ENCODE data around the gene TKFC.

The TKFC gene

DNA sequence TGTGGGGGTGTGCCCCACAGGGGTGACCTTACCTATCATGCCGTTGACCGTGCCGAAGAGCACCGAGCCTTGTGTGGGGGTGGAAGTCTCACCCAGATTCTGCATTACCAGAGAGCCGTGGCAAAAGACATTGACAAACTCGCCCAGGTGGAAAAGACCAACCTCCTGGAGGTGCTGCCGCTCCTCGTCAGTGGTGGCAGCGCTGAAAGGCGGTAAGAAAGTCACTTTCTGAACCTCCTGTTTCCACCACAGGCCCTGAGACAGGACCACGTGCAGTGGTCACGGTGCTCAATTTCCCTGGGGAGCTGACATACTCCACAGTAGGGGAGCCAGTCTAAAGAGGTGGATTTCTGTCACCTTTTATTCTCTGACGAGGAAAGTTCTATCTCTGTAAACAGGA lies 30.5 kb upstream of the TKFC start:
- TF ChIP-seq, protein P1, sequence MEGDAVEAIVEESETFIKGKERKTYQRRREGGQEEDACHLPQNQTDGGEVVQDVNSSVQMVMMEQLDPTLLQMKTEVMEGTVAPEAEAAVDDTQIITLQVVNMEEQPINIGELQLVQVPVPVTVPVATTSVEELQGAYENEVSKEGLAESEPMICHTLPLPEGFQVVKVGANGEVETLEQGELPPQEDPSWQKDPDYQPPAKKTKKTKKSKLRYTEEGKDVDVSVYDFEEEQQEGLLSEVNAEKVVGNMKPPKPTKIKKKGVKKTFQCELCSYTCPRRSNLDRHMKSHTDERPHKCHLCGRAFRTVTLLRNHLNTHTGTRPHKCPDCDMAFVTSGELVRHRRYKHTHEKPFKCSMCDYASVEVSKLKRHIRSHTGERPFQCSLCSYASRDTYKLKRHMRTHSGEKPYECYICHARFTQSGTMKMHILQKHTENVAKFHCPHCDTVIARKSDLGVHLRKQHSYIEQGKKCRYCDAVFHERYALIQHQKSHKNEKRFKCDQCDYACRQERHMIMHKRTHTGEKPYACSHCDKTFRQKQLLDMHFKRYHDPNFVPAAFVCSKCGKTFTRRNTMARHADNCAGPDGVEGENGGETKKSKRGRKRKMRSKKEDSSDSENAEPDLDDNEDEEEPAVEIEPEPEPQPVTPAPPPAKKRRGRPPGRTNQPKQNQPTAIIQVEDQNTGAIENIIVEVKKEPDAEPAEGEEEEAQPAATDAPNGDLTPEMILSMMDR (IDR thresholded peaks at IDR 0.05; ENCODE audit: extremely low read depth, insufficient read depth, missing control alignments): no peak
- in situ Hi-C loops (cut with MboI; ENCODE audit: low pct_unique_long_range_greater_than_20kb, low sequenced_read_pairs, unreplicated experiment): no loop called here
- no peak for DNase-seq (ENCODE audit: low spot score)

DNA sequence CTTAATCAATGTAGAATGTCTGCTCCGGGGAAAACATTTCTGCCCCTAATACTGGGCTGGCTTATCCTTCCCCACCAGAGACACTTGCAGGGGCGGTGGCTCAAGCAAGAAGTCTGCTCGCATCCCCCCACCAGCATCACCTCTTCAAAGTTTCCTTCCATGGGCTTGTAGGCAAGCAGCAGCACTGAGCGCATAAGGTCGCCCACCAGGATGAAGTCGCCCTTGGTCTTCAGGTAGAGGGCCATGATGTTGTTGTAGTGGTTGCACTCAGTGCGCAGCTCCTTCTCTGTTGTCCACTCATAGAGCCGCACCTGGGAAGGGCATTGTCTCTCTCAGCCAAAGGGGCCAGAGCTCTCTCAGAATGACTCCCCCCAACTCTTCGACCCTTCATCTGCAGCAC lies 29.3 kb upstream of the TKFC start:
- no peak for DNase-seq (ENCODE audit: low spot score)
- TF ChIP-seq, protein P1 (IDR thresholded peaks at IDR 0.05; ENCODE audit: extremely low read depth, insufficient read depth, missing control alignments): no peak
- in situ Hi-C loops (cut with MboI; ENCODE audit: low pct_unique_long_range_greater_than_20kb, low sequenced_read_pairs, unreplicated experiment): no loop called here

DNA sequence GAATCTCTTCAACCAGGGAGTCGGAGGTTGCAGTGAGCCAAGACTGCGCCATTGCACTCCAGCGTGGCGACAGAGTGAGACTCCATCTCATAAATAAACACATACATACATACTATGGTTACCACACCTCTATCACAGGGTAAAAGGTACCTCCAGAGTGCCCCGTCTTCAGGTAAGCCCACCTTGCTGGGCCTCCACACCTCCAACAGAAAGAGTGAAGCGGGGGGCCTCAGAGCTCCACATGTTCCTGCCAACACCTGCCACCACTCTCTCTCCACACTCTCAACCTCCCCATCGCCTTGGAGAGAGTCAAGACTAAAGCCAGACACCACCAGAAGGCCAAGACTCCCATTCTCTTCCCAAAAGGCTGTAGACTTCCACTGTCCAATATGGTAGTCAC lies 27.6 kb upstream of the TKFC start:
- in situ Hi-C loops (cut with MboI; ENCODE audit: low pct_unique_long_range_greater_than_20kb, low sequenced_read_pairs, unreplicated experiment): no loop called here
- no peak for DNase-seq (ENCODE audit: low spot score)
- TF ChIP-seq, protein P1 (IDR thresholded peaks at IDR 0.05; ENCODE audit: extremely low read depth, insufficient read depth, missing control alignments): no peak

DNA sequence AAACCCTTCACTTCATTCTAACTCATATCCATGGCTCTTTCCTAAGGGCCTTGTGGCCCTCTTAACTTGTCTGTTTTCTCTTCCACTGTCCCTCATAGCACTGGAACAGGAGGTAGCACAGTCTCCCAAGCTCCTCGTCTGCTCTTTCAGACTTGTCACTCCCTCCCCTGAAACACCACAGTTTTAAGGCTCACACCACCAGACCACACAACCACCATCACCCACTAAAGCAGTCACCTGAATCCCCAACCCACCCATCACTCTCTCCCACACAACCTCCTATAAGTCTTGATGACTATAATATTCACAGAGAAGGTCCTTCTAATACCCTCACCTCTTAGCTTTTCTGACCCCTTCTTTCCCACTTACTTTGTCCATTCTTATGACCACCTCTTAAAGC lies 26.8 kb upstream of the TKFC start:
- DNase-seq (ENCODE audit: low spot score): no peak
- TF ChIP-seq, protein P1 (IDR thresholded peaks at IDR 0.05; ENCODE audit: extremely low read depth, insufficient read depth, missing control alignments): no peak
- in situ Hi-C loops (cut with MboI; ENCODE audit: low pct_unique_long_range_greater_than_20kb, low sequenced_read_pairs, unreplicated experiment): no loop called here

DNA sequence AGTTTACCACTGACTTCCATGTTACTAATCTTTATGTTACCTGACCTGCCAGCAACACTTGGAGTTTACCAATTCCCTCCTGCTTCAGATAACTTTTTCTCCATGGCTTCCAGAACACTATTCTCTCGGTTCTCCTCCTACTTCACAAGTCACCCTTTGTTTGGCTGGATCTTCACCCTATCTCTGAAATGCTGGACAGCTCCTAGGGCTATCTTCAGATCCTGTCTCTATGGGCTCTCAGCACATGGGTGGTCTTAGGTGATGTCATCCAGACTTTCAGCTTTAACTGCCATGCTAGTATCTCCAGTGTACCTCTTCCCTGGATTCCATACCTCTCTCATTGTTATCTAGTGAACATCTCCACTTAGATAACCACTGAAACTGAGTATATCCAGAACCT lies 25.7 kb upstream of the TKFC start:
- TF ChIP-seq, protein P1 (IDR thresholded peaks at IDR 0.05; ENCODE audit: extremely low read depth, insufficient read depth, missing control alignments): no peak
- no peak for DNase-seq (ENCODE audit: low spot score)
- in situ Hi-C loops (cut with MboI; ENCODE audit: low pct_unique_long_range_greater_than_20kb, low sequenced_read_pairs, unreplicated experiment): no loop called here

DNA sequence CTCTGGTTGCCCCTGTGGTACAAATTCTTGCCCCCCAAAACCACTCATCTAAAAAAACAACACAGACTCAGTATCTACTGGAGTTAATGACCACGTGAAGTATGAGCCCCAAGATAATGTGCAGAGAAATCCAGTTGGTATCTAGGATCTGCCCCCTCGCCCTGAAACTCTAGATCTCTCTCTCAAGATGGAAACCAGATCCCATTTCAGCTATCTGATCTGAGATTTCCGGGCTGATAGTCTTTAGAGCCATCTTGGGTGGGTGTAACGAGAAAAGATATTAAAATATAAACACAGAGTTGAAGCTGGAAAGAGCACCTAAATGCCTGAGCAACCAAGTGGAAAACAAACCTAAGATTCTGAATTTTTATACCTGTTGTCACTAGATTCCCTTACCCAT lies 23.9 kb upstream of the TKFC start:
- TF ChIP-seq, protein P1 (IDR thresholded peaks at IDR 0.05; ENCODE audit: extremely low read depth, insufficient read depth, missing control alignments): no peak
- in situ Hi-C loops (cut with MboI; ENCODE audit: low pct_unique_long_range_greater_than_20kb, low sequenced_read_pairs, unreplicated experiment): no loop called here

DNA sequence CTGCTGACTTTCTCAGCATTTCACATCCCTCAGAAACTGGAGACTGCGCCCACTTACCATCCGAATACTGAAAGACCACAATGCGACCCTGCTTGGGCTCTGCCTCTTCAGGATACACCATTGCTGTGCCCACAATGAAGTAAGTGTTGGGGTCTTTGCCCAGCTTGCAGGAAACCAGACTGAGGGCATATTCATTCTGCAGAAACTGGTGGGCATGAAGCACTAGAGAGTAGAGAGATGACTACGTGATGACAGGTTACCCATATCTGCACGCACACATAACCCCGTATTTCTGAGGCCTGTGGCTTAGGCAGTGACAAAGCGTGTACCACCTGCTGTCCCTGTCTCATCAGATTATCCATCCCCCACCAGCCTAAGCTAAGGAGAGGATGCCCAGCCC lies 23.3 kb upstream of the TKFC start:
- DNase-seq (ENCODE audit: low spot score): no peak
- in situ Hi-C loops (cut with MboI; ENCODE audit: low pct_unique_long_range_greater_than_20kb, low sequenced_read_pairs, unreplicated experiment): no loop called here
- TF ChIP-seq, protein P1 (IDR thresholded peaks at IDR 0.05; ENCODE audit: extremely low read depth, insufficient read depth, missing control alignments): no peak

More for the DNA sequence above, 23.9 kb upstream of the TKFC start:
- no peak for DNase-seq (ENCODE audit: low spot score)
